Stomach (tissue), 4 donors: Measurements from ENCODE around the gene COX14.

ENCODE experiments used
- CTCF ChIP-seq, 7 experiments: fragments of 450-650 bp in 4 of 7; fragments of 200-600 bp in 3 of 7; sonication (generic) in 3 of 7; IDR thresholded peaks; one replicate each; pipeline ENCODE4 v1.5.1; 2016 to 2019; ENCODE audit warnings: antibody characterized with exemption in 7 of 7, control low read depth in 2 of 7, mild to moderate bottlenecking in 1 of 7
- EP300 ChIP-seq: sonication (generic); formaldehyde crosslinking; IDR thresholded peaks from one replicate; pipeline ENCODE4 v1.6.1; 2017; ENCODE audit warnings: antibody characterized with exemption
- POLR2A ChIP-seq, 4 donors: fragments of 450-650 bp; IDR thresholded peaks; one replicate each; pipeline ENCODE4 v1.6.1; 2016; ENCODE audit warnings: antibody characterized with exemption in 4 of 4, control low read depth in 2 of 4, mild to moderate bottlenecking in 1 of 4, moderate library complexity in 1 of 4

GRCh38 chr12:50105913-50106450 lies 6.1 kb upstream of the COX14 start:
- TF ChIP-seq CTCF (IDR thresholded peaks at IDR 0.05) (no peak), POLR2A (IDR thresholded peaks at IDR 0.05) (no peak), EP300 (no peak)
